Spleen (tissue), 11 donors: Measurements from ENCODE around the gene FAM120A. TPM values are rescaled to one million over a fixed set of nuclear protein-coding genes. Genes with fewer than 3 reads are reported as not detected.

ENCODE experiments used
- DNase-seq: peaks from one replicate; pipeline ENCODE4 v3.0.0-alpha.2; 2020
- H3K27ac ChIP-seq, 8 donors: fragments of 200-600 bp; sonication (generic) in 7 of 8; 1 replicate in 4 of 8; 2 replicates in 4 of 8; pipeline versions ENCODE4 v1.5.0 to v1.8.0; 2016 to 2021; ENCODE audit warnings: inconsistent platforms in 4 of 8, mild to moderate bottlenecking in 4 of 8, moderate library complexity in 1 of 8
- H3K27me3 ChIP-seq, 7 donors: fragments of 200-600 bp; sonication (generic) in 6 of 7; replicated peaks in 1 of 7; 1 replicate in 4 of 7; 2 replicates in 3 of 7; pipeline versions ENCODE4 v1.5.0 to v1.8.0; 2016 to 2021; ENCODE audit warnings: inconsistent platforms in 3 of 7, mild to moderate bottlenecking in 1 of 7
- H3K36me3 ChIP-seq, 6 donors: fragments of 200-600 bp; sonication (generic) in 5 of 6; 1 replicate in 4 of 6; 2 replicates in 2 of 6; pipeline versions ENCODE4 v1.5.0 to v1.8.0; 2016 to 2021; ENCODE audit warnings: inconsistent platforms in 2 of 6
- H3K4me1 ChIP-seq, 6 donors: fragments of 200-600 bp; sonication (generic) in 5 of 6; 1 replicate in 3 of 6; 2 replicates in 3 of 6; pipeline versions ENCODE4 v1.5.0 to v1.8.0; 2016 to 2021; ENCODE audit warnings: inconsistent platforms in 3 of 6
- H3K4me3 ChIP-seq, 8 donors: fragments of 200-600 bp; sonication (generic) in 7 of 8; 1 replicate in 4 of 8; 2 replicates in 4 of 8; pipeline versions ENCODE4 v1.5.0 to v1.8.0; 2016 to 2021; ENCODE audit warnings: inconsistent platforms in 4 of 8, mild to moderate bottlenecking in 4 of 8, moderate library complexity in 2 of 8
- H3K9me3 ChIP-seq, 8 donors: fragments of 200-600 bp; sonication (generic) in 7 of 8; 1 replicate in 4 of 8; 2 replicates in 4 of 8; pipeline versions ENCODE4 v1.5.0 to v1.8.0; 2016 to 2021; ENCODE audit warnings: inconsistent platforms in 4 of 8
- POLR2A ChIP-seq, 3 donors: fragments of 450-650 bp; IDR thresholded peaks; one replicate each; pipeline ENCODE4 v1.5.1; 2017; ENCODE audit warnings: antibody characterized with exemption in 3 of 3, mild to moderate bottlenecking in 1 of 3
- POLR2AphosphoS5 ChIP-seq, 3 donors: sonication (generic); formaldehyde crosslinking; IDR thresholded peaks; one replicate each; pipeline ENCODE4 v1.5.1; 2017; ENCODE audit warnings: antibody characterized with exemption in 3 of 3
- WGBS, 5 donors: extraction: QIAGEN DNeasy Blood & Tissue Kit in 3 of 5; methylation state at CpG; one replicate each; pipeline versions ENCODE4 v1.1.5 to v1.1.7; 2013 to 2018; 5-methylcytosine and 5-hydroxymethylcytosine counted together
- intact Hi-C: fragments of 100-400 bp; cut with DNase I; formaldehyde crosslinking; loops from one replicate; pipeline ENCODE4 v1.15.0; 2023; ENCODE audit warnings: low total_unique reads
- polyA plus RNA-seq, 3 donors: library from polyadenylated mRNA; stranded (reverse); fragments of 200-250 nt; gene quantifications; one replicate each; pipeline ENCODE4 v1.2.1, GENCODE V29; 2013
- total RNA-seq, 7 donors: library from RNA; depleted of rRNA in 3 of 7; stranded (reverse); fragments of >200 nt in 3 of 7; fragmentation: NEBNext Ultra II Directional in 4 of 7; extraction: Animal tissue kit (Norgen Biotek cat#: 25700) in 4 of 7; gene quantifications; one replicate each; pipeline versions ENCODE4 v1.1.0 to v1.2.1, GENCODE V29; 2016 to 2021
- TF ChIP-seq, protein P1 (sequence below), 11 experiments: fragments of 200-600 bp in 7 of 11; fragments of 450-650 bp in 4 of 11; sonication (generic) in 4 of 11; IDR thresholded peaks in 8 of 11; conservative IDR thresholded peaks in 3 of 11; 1 replicate in 7 of 11; 2 replicates in 4 of 11; pipeline versions ENCODE4 v1.4.0 to v1.8.0; 2016 to 2021; ENCODE audit warnings: antibody characterized with exemption in 11 of 11, inconsistent platforms in 4 of 11, mild to moderate bottlenecking in 1 of 11
- donor health status: healthy with polysubstance abuse.
- donor health status: DM: no; HTN: no; CAD: no; lungs with moderate emphysema.
- donor health status: DM: no; HTN: no; CAD: no.
- donor health status: Bipolar disorder and iron deficiency.
- donor health status: healthy.
- donor health status: DM: no; HTN: no; CAD: no.
- donor health status: DM: yes; HTN: yes; CAD: no.

FAM120A gene
- total and polyA plus RNA-seq, 10 donors, result 33.0 to 116 (median 102) TPM

DNA sequence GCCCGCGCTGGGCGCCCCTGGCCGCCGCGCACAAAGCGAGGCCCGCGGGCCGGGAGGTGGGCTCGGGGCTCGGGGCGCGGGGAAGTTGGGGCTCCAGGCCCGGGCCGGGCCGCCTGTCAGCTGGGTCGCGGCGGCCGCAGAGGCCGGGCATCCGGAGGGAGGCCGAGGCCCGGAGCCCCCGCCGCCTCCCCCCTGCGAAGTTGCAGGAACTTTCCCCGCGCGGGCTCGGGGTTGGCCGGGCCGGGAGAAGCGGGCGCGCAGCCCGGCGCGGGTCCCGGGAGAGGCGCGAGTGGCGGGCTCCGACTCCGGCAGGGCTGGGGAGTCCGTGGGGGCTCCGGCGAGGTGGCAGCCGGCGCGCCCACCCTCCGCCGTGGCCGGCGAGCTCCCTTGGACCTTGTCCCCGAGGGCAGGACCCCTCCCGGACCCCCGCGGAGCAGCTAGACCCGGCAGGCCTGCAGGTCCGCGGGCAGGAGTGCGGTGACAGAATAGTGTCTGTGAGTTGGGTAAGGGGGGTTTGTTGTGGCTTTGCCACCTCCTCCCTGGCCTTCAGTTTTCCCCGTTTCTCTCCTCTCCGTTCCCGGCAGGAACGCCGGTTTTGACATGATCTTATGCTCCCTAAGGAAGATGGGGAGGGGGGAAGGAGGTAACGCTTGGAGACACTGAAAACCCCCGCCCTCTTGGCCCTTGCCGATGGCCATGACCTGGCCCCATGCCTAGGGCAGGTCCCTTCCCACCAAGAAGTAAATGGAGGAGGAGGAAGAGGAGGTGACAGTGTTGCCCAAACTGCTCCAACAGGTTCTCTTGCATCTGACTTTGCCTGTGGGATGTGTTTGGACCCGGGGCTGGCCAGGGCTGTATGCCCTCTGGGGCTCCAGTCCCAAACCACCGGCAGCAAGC lies 125.8 kb downstream of the FAM120A start:
- no peaks in the 10 kb centered on the region for H3K27me3 ChIP-seq
- 3 to 8% (median 6%) methylated on average over 22 to 74 of the region's 74 CpGs for WGBS, 5 donors
- TF ChIP-seq POLR2A (IDR thresholded peaks at IDR 0.05) (no peak), POLR2AphosphoS5 (IDR thresholded peaks at IDR 0.05) (peak in 1 of 3 donors; percentile 39)
- H3K4me3 ChIP-seq, result peak overlapping the region; percentile 56 to 93 (median 70)
- no peaks in the 10 kb centered on the region for H3K36me3 ChIP-seq
- H3K4me1 ChIP-seq, result peaks cover 17 to 73% (median 61%) of the 10 kb centered on the region in 6 donors
- peak; percentile 90 for DNase-seq
- peak overlapping the region; percentile 66 to 97 (median 92) for H3K27ac ChIP-seq
- no peaks in the 10 kb centered on the region for H3K9me3 ChIP-seq
- intact Hi-C loops, result no loop called here

DNA sequence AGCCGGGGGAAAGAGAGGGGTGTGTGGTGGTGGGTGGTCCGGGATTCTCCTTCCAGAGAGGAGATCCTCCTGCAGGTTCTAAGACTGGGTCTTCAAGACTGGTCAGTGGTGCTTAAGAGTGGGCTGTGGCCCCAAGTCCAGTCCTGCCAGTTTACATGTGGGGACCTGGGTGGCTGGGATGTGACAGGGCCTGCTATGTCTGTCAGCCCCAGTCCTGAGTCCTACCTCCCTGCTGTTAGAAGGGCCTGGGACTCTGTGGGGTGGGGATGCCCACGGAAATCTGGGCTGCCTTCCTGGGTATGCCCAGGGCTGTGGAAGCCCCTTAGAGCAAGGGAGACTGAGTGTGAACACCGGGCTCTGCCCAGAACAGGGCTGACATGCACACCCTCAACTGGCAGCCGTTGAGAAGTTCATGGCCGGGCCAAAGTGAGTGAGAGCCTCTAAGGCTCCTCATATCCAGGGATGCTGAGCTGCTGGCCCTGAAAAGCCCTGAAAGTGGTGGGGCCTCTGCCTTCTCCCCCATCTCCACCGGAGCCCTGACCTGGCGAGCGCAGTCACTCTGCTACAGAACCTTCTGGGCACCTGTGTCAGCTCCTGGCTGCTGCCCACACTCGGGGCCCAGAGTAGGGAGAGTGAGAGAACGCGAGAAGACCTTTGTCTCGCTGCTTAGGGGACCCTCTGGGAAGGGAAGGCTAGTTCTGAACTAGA lies 126.6 kb downstream of the FAM120A start:
- H3K4me1 ChIP-seq, result peaks cover 17 to 81% (median 67%) of the 10 kb centered on the region in 6 donors
- no peaks in the 10 kb centered on the region for H3K36me3 ChIP-seq
- H3K4me3 ChIP-seq, result peak overlapping the region; percentile 56 to 93 (median 70)
- no peak for DNase-seq
- TF ChIP-seq, protein P1, sequence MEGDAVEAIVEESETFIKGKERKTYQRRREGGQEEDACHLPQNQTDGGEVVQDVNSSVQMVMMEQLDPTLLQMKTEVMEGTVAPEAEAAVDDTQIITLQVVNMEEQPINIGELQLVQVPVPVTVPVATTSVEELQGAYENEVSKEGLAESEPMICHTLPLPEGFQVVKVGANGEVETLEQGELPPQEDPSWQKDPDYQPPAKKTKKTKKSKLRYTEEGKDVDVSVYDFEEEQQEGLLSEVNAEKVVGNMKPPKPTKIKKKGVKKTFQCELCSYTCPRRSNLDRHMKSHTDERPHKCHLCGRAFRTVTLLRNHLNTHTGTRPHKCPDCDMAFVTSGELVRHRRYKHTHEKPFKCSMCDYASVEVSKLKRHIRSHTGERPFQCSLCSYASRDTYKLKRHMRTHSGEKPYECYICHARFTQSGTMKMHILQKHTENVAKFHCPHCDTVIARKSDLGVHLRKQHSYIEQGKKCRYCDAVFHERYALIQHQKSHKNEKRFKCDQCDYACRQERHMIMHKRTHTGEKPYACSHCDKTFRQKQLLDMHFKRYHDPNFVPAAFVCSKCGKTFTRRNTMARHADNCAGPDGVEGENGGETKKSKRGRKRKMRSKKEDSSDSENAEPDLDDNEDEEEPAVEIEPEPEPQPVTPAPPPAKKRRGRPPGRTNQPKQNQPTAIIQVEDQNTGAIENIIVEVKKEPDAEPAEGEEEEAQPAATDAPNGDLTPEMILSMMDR (IDR thresholded peaks at IDR 0.05 in 8 of 11, conservative IDR thresholded peaks at IDR 0.05 in 3 of 11), result no peak
- no peak for TF ChIP-seq POLR2A (IDR thresholded peaks at IDR 0.05)
- no peak for TF ChIP-seq POLR2AphosphoS5 (IDR thresholded peaks at IDR 0.05)
- WGBS, 5 donors, result 68 to 87% (median 77%) methylated on average over 10 to 13 of the region's 13 CpGs
- H3K27ac ChIP-seq, result peak overlapping the region; percentile 66 to 97 (median 92)
- intact Hi-C loops, result no loop called here
- no peaks in the 10 kb centered on the region for H3K27me3 ChIP-seq
- no peaks in the 10 kb centered on the region for H3K9me3 ChIP-seq

DNA sequence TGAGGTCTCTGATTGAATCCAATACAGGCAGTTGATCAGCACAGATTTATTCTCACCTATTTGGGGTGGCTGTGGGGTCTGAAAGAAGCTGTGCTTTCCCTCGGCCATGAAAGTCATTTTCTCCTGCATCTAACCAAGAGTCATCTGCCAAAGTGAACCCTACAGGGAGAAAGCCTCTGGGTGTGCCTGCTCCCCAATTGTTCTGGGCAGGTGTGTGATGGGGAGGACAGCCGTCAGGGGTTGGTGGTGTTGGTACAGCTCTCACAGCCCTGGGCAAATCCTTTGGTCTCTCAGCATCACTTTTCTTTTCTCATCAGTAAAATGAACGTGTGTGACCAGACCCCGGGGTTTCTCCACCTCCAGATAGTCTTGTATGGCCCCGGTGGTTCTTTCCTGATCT lies 127.4 kb downstream of the FAM120A start:
- Histone ChIP-seq H3K9me3 (peaks cover 0 to under 1% (median 0%) of the 10 kb centered on the region in 8 donors), H3K27ac (peak overlapping the region in 6 of 8 donors; percentile 20 to 97 (median 94)), H3K27me3 (no peaks in the 10 kb centered on the region), H3K36me3 (no peaks in the 10 kb centered on the region), H3K4me1 (peaks cover 17 to 82% (median 67%) of the 10 kb centered on the region in 6 donors), H3K4me3 (peak overlapping the region in 1 of 8 donors; percentile 74)
- no peak for DNase-seq
- TF ChIP-seq, protein P1 (IDR thresholded peaks at IDR 0.05 in 8 of 11, conservative IDR thresholded peaks at IDR 0.05 in 3 of 11), result no peak
- TF ChIP-seq POLR2AphosphoS5 (IDR thresholded peaks at IDR 0.05) (no peak), POLR2A (IDR thresholded peaks at IDR 0.05) (no peak)
- 65 to 84% (median 68%) methylated on average over 5 of the region's 5 CpGs for WGBS, 5 donors
- intact Hi-C loops, result no loop called here

DNA sequence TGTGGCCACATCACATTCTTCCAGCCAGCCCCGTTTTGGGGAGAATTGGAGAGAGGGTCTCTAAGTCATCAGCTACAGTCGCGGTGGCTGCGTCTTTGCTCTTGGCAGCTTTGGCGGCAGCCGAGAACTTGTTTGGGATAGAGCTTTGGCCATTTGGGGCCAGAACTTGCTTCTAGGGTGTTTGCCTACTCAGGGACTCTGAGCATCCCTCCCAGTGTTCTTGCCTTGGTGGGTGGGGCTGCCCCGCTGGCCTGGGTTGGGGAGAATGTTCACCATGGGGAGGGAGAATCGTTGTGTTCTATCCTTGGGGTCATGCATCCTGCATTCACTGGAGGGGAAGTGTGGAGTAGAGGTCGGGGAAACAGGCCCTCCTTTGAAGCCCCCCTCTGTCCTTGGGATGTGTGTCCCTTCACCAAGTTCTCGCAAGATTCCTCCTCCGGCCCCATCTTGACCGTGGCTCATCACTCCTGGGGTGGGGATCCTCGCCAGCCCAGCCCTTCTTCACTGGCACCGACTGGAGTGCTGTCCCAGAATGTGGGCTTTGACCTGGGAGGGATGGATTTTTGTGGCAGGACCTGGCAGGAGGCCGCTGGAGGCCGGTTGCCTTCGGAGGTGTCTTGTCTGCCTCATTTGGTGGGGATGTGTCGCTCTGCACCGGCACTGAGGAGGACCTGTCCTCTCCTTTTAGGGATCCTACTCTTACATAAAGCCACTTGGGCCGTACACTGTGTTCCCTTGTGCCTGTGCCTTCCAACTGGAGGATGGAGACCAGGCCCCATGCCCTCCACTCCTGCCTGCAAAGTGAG lies 128.4 kb downstream of the FAM120A start:
- Histone ChIP-seq H3K9me3 (peaks cover 0 to 9% (median 3%) of the 10 kb centered on the region in 8 donors), H3K27me3 (no peaks in the 10 kb centered on the region), H3K4me3 (no peak overlapping the region), H3K36me3 (no peaks in the 10 kb centered on the region), H3K27ac (peak overlapping the region in 4 of 8 donors; percentile 4 to 97 (median 45)), H3K4me1 (peaks cover 11 to 71% (median 62%) of the 10 kb centered on the region in 6 donors)
- intact Hi-C loops, result no loop called here
- TF ChIP-seq, protein P1 (IDR thresholded peaks at IDR 0.05 in 8 of 11, conservative IDR thresholded peaks at IDR 0.05 in 3 of 11), result no peak
- TF ChIP-seq POLR2AphosphoS5 (IDR thresholded peaks at IDR 0.05) (no peak), POLR2A (IDR thresholded peaks at IDR 0.05) (no peak)
- peak; percentile 67 for DNase-seq
- WGBS, 5 donors, result 90 to 92% (median 90%) methylated on average over 18 to 20 of the region's 20 CpGs
